ENCODE measurements around the gene YPEL1. TPM values are rescaled to one million over a fixed set of nuclear protein-coding genes. Genes with fewer than 3 reads are reported as not detected.

YPEL1 gene
- total and polyA plus RNA-seq, 12 donors, result 1.5 to 14.6 (median 7.6) TPM

DNA sequence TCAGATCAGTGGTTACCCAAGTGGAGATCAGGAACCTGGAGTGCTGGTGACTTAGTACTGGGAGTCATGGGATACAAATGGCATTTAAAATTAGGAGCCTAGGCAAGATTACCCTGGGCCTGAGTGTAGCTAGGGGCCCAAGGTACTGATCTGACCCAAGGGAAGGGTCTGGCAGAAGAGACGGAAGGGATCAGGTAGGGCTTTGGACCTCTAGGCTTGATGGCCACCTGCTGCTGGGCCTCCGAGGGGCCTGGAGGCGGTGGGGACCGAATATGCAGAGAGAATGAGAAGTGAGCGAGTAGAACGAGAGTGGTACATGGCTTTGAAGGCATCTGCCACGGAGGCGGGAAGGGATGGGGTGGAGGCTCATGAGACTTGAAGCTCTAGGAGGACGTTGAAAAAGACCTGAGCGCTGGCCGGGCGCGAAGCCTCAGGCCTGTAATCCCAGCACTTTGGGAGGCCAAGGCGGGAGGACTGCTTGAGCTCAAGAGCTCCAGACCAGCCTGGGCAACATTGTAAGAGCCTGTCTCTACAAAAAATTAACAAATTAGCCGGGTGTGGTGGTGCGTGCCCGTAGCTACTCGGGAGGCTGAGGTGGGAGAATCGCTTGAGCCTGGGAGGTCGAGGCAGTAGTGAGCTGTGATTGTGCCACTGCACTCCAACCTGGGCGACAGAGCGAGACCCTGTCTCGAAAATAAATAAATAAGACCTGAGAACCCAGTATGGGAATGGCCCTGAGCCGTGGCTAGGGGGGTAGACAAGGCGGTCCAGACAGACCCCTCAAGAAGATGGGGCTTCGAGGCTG is 70.3 kb downstream of the YPEL1 start:
- Histone ChIP-seq H3K27ac (peak overlapping the region; percentile 66 to 97 (median 93)), H3K4me3 (peak overlapping the region; percentile 45 to 96 (median 76)), H3K4me1 (peaks cover 0 to 20% (median 13%) of the 10 kb centered on the region in 9 donors), H3K9me3 (no peaks in the 10 kb centered on the region), H3K27me3 (no peaks in the 10 kb centered on the region), H3K36me3 (peaks cover 0 to 14% (median 0%) of the 10 kb centered on the region in 9 donors)
- TF ChIP-seq, protein P1, sequence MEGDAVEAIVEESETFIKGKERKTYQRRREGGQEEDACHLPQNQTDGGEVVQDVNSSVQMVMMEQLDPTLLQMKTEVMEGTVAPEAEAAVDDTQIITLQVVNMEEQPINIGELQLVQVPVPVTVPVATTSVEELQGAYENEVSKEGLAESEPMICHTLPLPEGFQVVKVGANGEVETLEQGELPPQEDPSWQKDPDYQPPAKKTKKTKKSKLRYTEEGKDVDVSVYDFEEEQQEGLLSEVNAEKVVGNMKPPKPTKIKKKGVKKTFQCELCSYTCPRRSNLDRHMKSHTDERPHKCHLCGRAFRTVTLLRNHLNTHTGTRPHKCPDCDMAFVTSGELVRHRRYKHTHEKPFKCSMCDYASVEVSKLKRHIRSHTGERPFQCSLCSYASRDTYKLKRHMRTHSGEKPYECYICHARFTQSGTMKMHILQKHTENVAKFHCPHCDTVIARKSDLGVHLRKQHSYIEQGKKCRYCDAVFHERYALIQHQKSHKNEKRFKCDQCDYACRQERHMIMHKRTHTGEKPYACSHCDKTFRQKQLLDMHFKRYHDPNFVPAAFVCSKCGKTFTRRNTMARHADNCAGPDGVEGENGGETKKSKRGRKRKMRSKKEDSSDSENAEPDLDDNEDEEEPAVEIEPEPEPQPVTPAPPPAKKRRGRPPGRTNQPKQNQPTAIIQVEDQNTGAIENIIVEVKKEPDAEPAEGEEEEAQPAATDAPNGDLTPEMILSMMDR (IDR thresholded peaks at IDR 0.05), result no peak
- ATAC-seq, result no peak
- DNase-seq, result no peak
- intact Hi-C loops (cut with DNase I), result no loop called here
- 74 to 75% methylated on average over 26 of the region's 26 CpGs for whole genome bisulfite sequencing, 2 donors

DNA sequence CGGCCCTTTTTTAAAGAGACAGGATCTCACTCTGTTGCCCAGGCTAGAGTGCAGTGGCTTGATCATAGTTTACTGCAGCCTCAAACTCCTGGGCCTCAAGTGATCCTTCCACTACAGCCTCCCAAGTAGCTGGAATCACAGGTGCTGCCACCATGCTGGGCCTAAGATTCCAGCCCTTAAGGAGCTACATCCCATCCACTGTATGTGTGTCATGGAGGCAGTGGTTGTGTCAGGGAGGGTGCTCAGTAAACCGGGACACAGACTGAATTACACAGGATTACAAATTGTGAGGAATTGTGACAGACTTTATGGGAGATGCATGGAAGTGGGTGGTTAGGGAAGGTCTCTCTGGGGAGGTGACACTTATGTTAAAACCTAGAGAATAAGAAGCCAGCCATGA is 71.9 kb downstream of the YPEL1 start:
- ATAC-seq (no peak), DNase-seq (no peak)
- TF ChIP-seq, protein P1 (IDR thresholded peaks at IDR 0.05), result no peak
- intact Hi-C loops (cut with DNase I), result no loop called here
- Histone ChIP-seq H3K9me3 (no peaks in the 10 kb centered on the region), H3K4me1 (peaks cover 0 to 20% (median 13%) of the 10 kb centered on the region in 9 donors), H3K4me3 (no peak overlapping the region), H3K27ac (no peak overlapping the region), H3K36me3 (no peaks in the 10 kb centered on the region), H3K27me3 (no peaks in the 10 kb centered on the region)
- 89 to 92% methylated on average over 2 of the region's 2 CpGs for WGBS, 2 donors

DNA sequence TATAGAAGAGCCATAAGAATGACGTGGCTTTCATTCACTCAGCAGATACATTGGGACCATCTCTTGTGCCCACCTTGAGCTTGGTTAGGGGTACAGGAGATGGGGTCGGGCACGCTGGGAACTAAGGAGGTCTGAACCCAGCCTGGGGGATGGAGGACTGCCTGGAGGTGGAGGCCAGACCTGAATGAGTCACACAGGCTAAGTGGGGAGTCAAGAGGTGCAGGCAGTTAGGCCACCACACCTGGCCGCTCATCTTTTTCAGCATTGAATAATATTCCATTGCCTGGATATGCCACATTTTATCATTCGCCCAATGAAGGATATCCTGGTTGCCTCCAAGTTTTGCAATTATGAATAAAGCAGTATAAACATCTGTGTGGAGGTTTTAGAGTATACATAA is 73.6 kb downstream of the YPEL1 start:
- WGBS, 2 donors, result 90 to 95% methylated on average over 5 of the region's 5 CpGs
- DNase-seq, result no peak
- ATAC-seq, result no peak

DNA sequence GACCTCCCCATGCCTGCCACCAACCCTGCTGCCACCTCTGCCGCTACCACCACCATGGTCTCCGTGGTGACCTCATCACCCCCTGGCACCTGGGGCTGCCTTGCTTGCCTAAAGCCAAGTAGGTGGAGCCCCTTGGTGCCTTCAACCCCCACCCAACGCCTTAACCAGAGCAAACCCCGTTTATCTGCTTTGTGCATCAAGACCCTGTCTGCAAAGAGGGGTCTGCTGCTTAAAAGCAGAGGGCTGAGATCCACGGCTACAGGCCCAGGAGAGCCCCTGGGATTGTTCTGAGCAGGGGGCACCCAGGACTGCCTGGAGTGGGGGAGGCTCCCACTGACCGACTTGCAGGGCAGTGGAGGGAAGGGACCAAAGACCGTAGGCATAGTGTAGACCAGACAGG is 74.7 kb downstream of the YPEL1 start:
- TF ChIP-seq, protein P1 (IDR thresholded peaks at IDR 0.05), result no peak
- peaks cover 0 to 23% (median 7%) of the 10 kb centered on the region in 9 donors for H3K4me1 ChIP-seq
- H3K4me3 ChIP-seq, result no peak overlapping the region
- H3K27ac ChIP-seq, result no peak overlapping the region
- DNase-seq (no peak), ATAC-seq (no peak)
- no peaks in the 10 kb centered on the region for H3K36me3 ChIP-seq
- intact Hi-C loops (cut with DNase I), result no loop called here
- 78 to 82% methylated on average over 7 of the region's 7 CpGs for WGBS, 2 donors
- peaks cover 0 to 7% (median 0%) of the 10 kb centered on the region in 7 donors for H3K27me3 ChIP-seq
- no peaks in the 10 kb centered on the region for H3K9me3 ChIP-seq

More for the DNA sequence above, 73.6 kb downstream of the YPEL1 start:
- intact Hi-C loops (cut with DNase I), result no loop called here
- no peak overlapping the region for H3K27ac ChIP-seq
- no peak overlapping the region for H3K4me3 ChIP-seq
- no peaks in the 10 kb centered on the region for H3K36me3 ChIP-seq
- no peaks in the 10 kb centered on the region for H3K9me3 ChIP-seq
- peaks cover 0 to 7% (median 0%) of the 10 kb centered on the region in 7 donors for H3K27me3 ChIP-seq
- peaks cover 0 to 23% (median 14%) of the 10 kb centered on the region in 9 donors for H3K4me1 ChIP-seq
- TF ChIP-seq, protein P1 (IDR thresholded peaks at IDR 0.05), result no peak

All from heart right ventricle (tissue), 16 donors.